HCT116 (cell line): Measurements from ENCODE around the gene SCO1.

Experiments
- CBX3 ChIP-seq: IDR thresholded peaks from 2 replicates; pipeline ENCODE4 v1.6.1; 2012; ENCODE audit warnings: low read depth
- CEBPB ChIP-seq: IDR thresholded peaks from 2 replicates; pipeline ENCODE4 v1.6.1; 2012; ENCODE audit warnings: low read depth
- CTCF ChIP-seq, 3 experiments: fragments of 200-600 bp in 1 of 3; sonication (generic) in 1 of 3; IDR thresholded peaks in 2 of 3; conservative IDR thresholded peaks in 1 of 3; 2 replicates each; pipeline ENCODE4 v1.5.1; 2012 to 2017; ENCODE audit warnings: low read depth in 2 of 3, low read length in 2 of 3, antibody characterized with exemption in 1 of 3, borderline replicate concordance in 1 of 3, control low read depth in 1 of 3, mild to moderate bottlenecking in 1 of 3, mixed read lengths in 1 of 3, mixed run types in 1 of 3, moderate library complexity in 1 of 3; ENCODE audit not compliant: insufficient read depth in 1 of 3
- EGR1 ChIP-seq: IDR thresholded peaks from 2 replicates; pipeline ENCODE4 v1.6.1; 2012; ENCODE audit warnings: low read depth
- EZH2 ChIP-seq: fragments of 200-600 bp; sonication (generic); IDR thresholded peaks from 2 replicates; pipeline ENCODE4 v1.6.1; 2017; ENCODE audit warnings: antibody characterized with exemption, mixed run types
- FOSL1 ChIP-seq: IDR thresholded peaks from 2 replicates; pipeline ENCODE4 v1.6.1; 2012; ENCODE audit warnings: low read depth
- MAX ChIP-seq: IDR thresholded peaks from 2 replicates; pipeline ENCODE4 v1.6.1; 2012
- POLR2AphosphoS5 ChIP-seq: IDR thresholded peaks from 2 replicates; pipeline ENCODE4 v1.6.1; 2011; ENCODE audit warnings: mild to moderate bottlenecking, low read depth, low read length, moderate library complexity
- RAD21 ChIP-seq: IDR thresholded peaks from 2 replicates; pipeline ENCODE4 v1.6.1; 2012; ENCODE audit warnings: low read depth, mild to moderate bottlenecking
- REST ChIP-seq: IDR thresholded peaks from 2 replicates; pipeline ENCODE4 v1.6.1; 2012; ENCODE audit warnings: low read depth
- SIN3A ChIP-seq: IDR thresholded peaks from 2 replicates; pipeline ENCODE4 v1.6.1; 2012; ENCODE audit warnings: low read depth
- TCF7L2 ChIP-seq: IDR thresholded peaks from 2 replicates; pipeline ENCODE4 v1.7.0; 2011; ENCODE audit warnings: borderline replicate concordance, inconsistent platforms; ENCODE audit not compliant: insufficient read depth, insufficient read length; ENCODE audit errors: extremely low read depth

- TF ChIP-seq MAX (no peak), CTCF (IDR thresholded peaks at IDR 0.05 in 2 of 3, conservative IDR thresholded peaks at IDR 0.05 in 1 of 3; ENCODE audit: borderline replicate concordance in 1 of 3, insufficient read depth in 1 of 3, low read depth in 2 of 3, low read length in 2 of 3) (no peak), RAD21 (no peak), TCF7L2 (no peak), SIN3A (no peak), FOSL1 (no peak), REST (no peak), EGR1 (no peak), CEBPB (no peak), CBX3 (no peak), POLR2AphosphoS5 (no peak), EZH2 (no peak)
These were observed 34.1 kb downstream of the SCO1 start for GRCh38 chr17:10663231-10663630.
